ENCODE results near the gene IFIT1. TPM values are rescaled to one million over a fixed set of nuclear protein-coding genes. Genes with fewer than 3 reads are reported as not detected.
A peak's percentile ranks its signal among the peaks of the same experiment; 100 is the strongest.

IFIT1 gene
- total and polyA plus RNA-seq, 4 donors, result 13.2 to 17.9 (median 15.6) TPM

- ATAC-seq (ENCODE audit: low FRiP score) (peak; percentile 96), DNase-seq (peak; percentile 81 to 90)
- H3K27me3 ChIP-seq (ENCODE audit: control insufficient read depth in 1 of 2, insufficient read depth in 2 of 2, low read length in 1 of 2), result no peaks in the 10 kb centered on the region
- WGBS, 2 donors, result 0% methylated on average over 47 to 48 of the region's 48 CpGs
- intact Hi-C loops (cut with DNase I), result no loop called here
- H3K4me1 ChIP-seq (ENCODE audit: control insufficient read depth in 1 of 2, insufficient read depth in 2 of 2, low read length in 2 of 2), result peaks cover 0 to 4% of the 10 kb centered on the region in 2 donors
- H3K36me3 ChIP-seq (ENCODE audit: control insufficient read depth in 1 of 2, insufficient read depth in 2 of 2, low read length in 1 of 2), result no peaks in the 10 kb centered on the region
- no peaks in the 10 kb centered on the region for H3K9me3 ChIP-seq (ENCODE audit: control insufficient read depth, low read length)
- peak within 1 kb of the TSS; percentile 56 to 70 for H3K4me3 ChIP-seq (ENCODE audit: low read length in 2 of 2)
- peak within 1 kb of the TSS; percentile 20 to 90 for H3K27ac ChIP-seq (ENCODE audit: low read depth in 1 of 2, low read length in 2 of 2)
Observed at GRCh38 chr10:89414146-89414878, 21.9 kb downstream of the IFIT1 start, which contains the start of gene IFIT5. Gene IFIT5, plus strand, starts transcription at chr10:89414568. Its CDS starts 231 bp downstream, at chr10:89414799.

- H3K27me3 ChIP-seq (ENCODE audit: control insufficient read depth in 1 of 2, insufficient read depth in 2 of 2, low read length in 1 of 2), result no peaks in the 10 kb centered on the region
- DNase-seq (peak; percentile 69 to 83), ATAC-seq (ENCODE audit: low FRiP score) (peak; percentile 90)
- peak overlapping the region; percentile 56 to 70 for H3K4me3 ChIP-seq (ENCODE audit: low read length in 2 of 2)
- intact Hi-C loops (cut with DNase I), result no loop called here
- H3K4me1 ChIP-seq (ENCODE audit: control insufficient read depth in 1 of 2, insufficient read depth in 2 of 2, low read length in 2 of 2), result peaks cover 0 to 4% of the 10 kb centered on the region in 2 donors
- no peaks in the 10 kb centered on the region for H3K9me3 ChIP-seq (ENCODE audit: control insufficient read depth, low read length)
- H3K27ac ChIP-seq (ENCODE audit: low read depth in 1 of 2, low read length in 2 of 2), result peak overlapping the region; percentile 20 to 90
- 1% methylated on average over 58 to 66 of the region's 66 CpGs for WGBS, 2 donors
- H3K36me3 ChIP-seq (ENCODE audit: control insufficient read depth in 1 of 2, insufficient read depth in 2 of 2, low read length in 1 of 2), result no peaks in the 10 kb centered on the region
Observed at GRCh38 chr10:89414879-89415821, 22.7 kb downstream of the IFIT1 start.

- Histone ChIP-seq H3K4me1 (ENCODE audit: control insufficient read depth in 1 of 2, insufficient read depth in 2 of 2, low read length in 2 of 2) (peaks cover 0 to 4% of the 10 kb centered on the region in 2 donors), H3K9me3 (ENCODE audit: control insufficient read depth, low read length) (no peaks in the 10 kb centered on the region), H3K27ac (ENCODE audit: low read depth in 1 of 2, low read length in 2 of 2) (no peak overlapping the region), H3K36me3 (ENCODE audit: control insufficient read depth in 1 of 2, insufficient read depth in 2 of 2, low read length in 1 of 2) (peaks cover under 1 to 6% of the 10 kb centered on the region in 2 donors), H3K27me3 (ENCODE audit: control insufficient read depth in 1 of 2, insufficient read depth in 2 of 2, low read length in 1 of 2) (no peaks in the 10 kb centered on the region), H3K4me3 (ENCODE audit: low read length in 2 of 2) (no peak overlapping the region)
- DNase-seq (no peak), ATAC-seq (ENCODE audit: low FRiP score) (no peak)
- 92 to 93% methylated on average over 1 of the region's 1 CpG for WGBS, 2 donors
- intact Hi-C loops (cut with DNase I), result no loop called here
Observed at GRCh38 chr10:89416465-89416864, 24.0 kb downstream of the IFIT1 start.

GRCh38 chr10:89419548-89419947 lies 27.1 kb downstream of the IFIT1 start:
- no peak overlapping the region for H3K27ac ChIP-seq (ENCODE audit: low read depth in 1 of 2, low read length in 2 of 2)
- intact Hi-C loops (cut with DNase I), result no loop called here
- no peak for ATAC-seq (ENCODE audit: low FRiP score)
- no peaks in the 10 kb centered on the region for H3K9me3 ChIP-seq (ENCODE audit: control insufficient read depth, low read length)
- H3K4me1 ChIP-seq (ENCODE audit: control insufficient read depth in 1 of 2, insufficient read depth in 2 of 2, low read length in 2 of 2), result peaks cover 0 to 4% of the 10 kb centered on the region in 2 donors
- no peak for DNase-seq
- peaks cover 2 to 6% of the 10 kb centered on the region in 2 donors for H3K36me3 ChIP-seq (ENCODE audit: control insufficient read depth in 1 of 2, insufficient read depth in 2 of 2, low read length in 1 of 2)
- no peaks in the 10 kb centered on the region for H3K27me3 ChIP-seq (ENCODE audit: control insufficient read depth in 1 of 2, insufficient read depth in 2 of 2, low read length in 1 of 2)
- H3K4me3 ChIP-seq (ENCODE audit: low read length in 2 of 2), result no peak overlapping the region
- WGBS, 2 donors, result 43 to 49% methylated on average over 3 of the region's 3 CpGs

- Histone ChIP-seq H3K36me3 (ENCODE audit: control insufficient read depth in 1 of 2, insufficient read depth in 2 of 2, low read length in 1 of 2) (peaks cover 2 to 6% of the 10 kb centered on the region in 2 donors), H3K4me1 (ENCODE audit: control insufficient read depth in 1 of 2, insufficient read depth in 2 of 2, low read length in 2 of 2) (peaks cover 0 to 4% of the 10 kb centered on the region in 2 donors), H3K27ac (ENCODE audit: low read depth in 1 of 2, low read length in 2 of 2) (no peak overlapping the region), H3K9me3 (ENCODE audit: control insufficient read depth, low read length) (no peaks in the 10 kb centered on the region), H3K27me3 (ENCODE audit: control insufficient read depth in 1 of 2, insufficient read depth in 2 of 2, low read length in 1 of 2) (no peaks in the 10 kb centered on the region), H3K4me3 (ENCODE audit: low read length in 2 of 2) (no peak overlapping the region)
- DNase-seq (no peak), ATAC-seq (ENCODE audit: low FRiP score) (no peak)
- intact Hi-C loops (cut with DNase I), result no loop called here
- 94 to 96% methylated on average over 2 of the region's 2 CpGs for WGBS, 2 donors
Observed at GRCh38 chr10:89421018-89421476, 28.6 kb downstream of the IFIT1 start.

- H3K36me3 ChIP-seq (ENCODE audit: control insufficient read depth in 1 of 2, insufficient read depth in 2 of 2, low read length in 1 of 2), result peaks cover 2 to 6% of the 10 kb centered on the region in 2 donors
Observed at GRCh38 chr10:89425000-89425399, 32.6 kb downstream of the IFIT1 start.

GRCh38 chr10:89426230-89426868 lies 33.9 kb downstream of the IFIT1 start:
- H3K9me3 ChIP-seq (ENCODE audit: control insufficient read depth, low read length), result no peaks in the 10 kb centered on the region
- H3K36me3 ChIP-seq (ENCODE audit: control insufficient read depth in 1 of 2, insufficient read depth in 2 of 2, low read length in 1 of 2), result peaks cover 1 to 2% of the 10 kb centered on the region in 2 donors
- 50 to 52% methylated on average over 5 of the region's 5 CpGs for WGBS, 2 donors
- H3K27ac ChIP-seq (ENCODE audit: low read depth in 1 of 2, low read length in 2 of 2), result no peak overlapping the region
- H3K4me3 ChIP-seq (ENCODE audit: low read length in 2 of 2), result no peak overlapping the region
- DNase-seq, result no peak
- peak; percentile 81 for ATAC-seq (ENCODE audit: low FRiP score)
- no peaks in the 10 kb centered on the region for H3K27me3 ChIP-seq (ENCODE audit: control insufficient read depth in 1 of 2, insufficient read depth in 2 of 2, low read length in 1 of 2)
- intact Hi-C loops (cut with DNase I), result loop anchor here (1.0 to 2.0 kb wide), 2 partner anchors 137 to 138 kb away; no protein-coding TSS in a partner anchor
- no peaks in the 10 kb centered on the region for H3K4me1 ChIP-seq (ENCODE audit: control insufficient read depth in 1 of 2, insufficient read depth in 2 of 2, low read length in 2 of 2)

More at GRCh38 chr10:89425000-89425399, 32.6 kb downstream of the IFIT1 start:
- Histone ChIP-seq H3K27ac (ENCODE audit: low read depth in 1 of 2, low read length in 2 of 2) (no peak overlapping the region), H3K27me3 (ENCODE audit: control insufficient read depth in 1 of 2, insufficient read depth in 2 of 2, low read length in 1 of 2) (no peaks in the 10 kb centered on the region), H3K4me3 (ENCODE audit: low read length in 2 of 2) (no peak overlapping the region), H3K4me1 (ENCODE audit: control insufficient read depth in 1 of 2, insufficient read depth in 2 of 2, low read length in 2 of 2) (no peaks in the 10 kb centered on the region), H3K9me3 (ENCODE audit: control insufficient read depth, low read length) (no peaks in the 10 kb centered on the region)
- DNase-seq (no peak), ATAC-seq (ENCODE audit: low FRiP score) (no peak)
- intact Hi-C loops (cut with DNase I), result no loop called here
- WGBS, 2 donors, result 86 to 91% methylated on average over 5 of the region's 5 CpGs

- no peaks in the 10 kb centered on the region for H3K4me1 ChIP-seq (ENCODE audit: control insufficient read depth in 1 of 2, insufficient read depth in 2 of 2, low read length in 2 of 2)
- no peaks in the 10 kb centered on the region for H3K9me3 ChIP-seq (ENCODE audit: control insufficient read depth, low read length)
- no peaks in the 10 kb centered on the region for H3K36me3 ChIP-seq (ENCODE audit: control insufficient read depth in 1 of 2, insufficient read depth in 2 of 2, low read length in 1 of 2)
- H3K4me3 ChIP-seq (ENCODE audit: low read length in 2 of 2), result no peak overlapping the region
- DNase-seq (no peak), ATAC-seq (ENCODE audit: low FRiP score) (no peak)
- 75 to 89% methylated on average over 4 of the region's 4 CpGs for WGBS, 2 donors
- intact Hi-C loops (cut with DNase I), result loop anchor here in 1 of 2 donors (2.0 kb wide), 1 partner anchor 137 kb away; no protein-coding TSS in a partner anchor
- no peak overlapping the region for H3K27ac ChIP-seq (ENCODE audit: low read depth in 1 of 2, low read length in 2 of 2)
- H3K27me3 ChIP-seq (ENCODE audit: control insufficient read depth in 1 of 2, insufficient read depth in 2 of 2, low read length in 1 of 2), result no peaks in the 10 kb centered on the region
Observed at GRCh38 chr10:89427629-89428028, 35.2 kb downstream of the IFIT1 start.

Measured in aorta (tissue), 5 donors.